ENCODE data around the gene FNDC1. TPM values are rescaled to one million over a fixed set of nuclear protein-coding genes. Genes with fewer than 3 reads are reported as not detected.

Gene FNDC1
- total and polyA plus RNA-seq, 3 donors from 2014 or later = 0.87 to 4.9 (median 1.7) TPM

DNA sequence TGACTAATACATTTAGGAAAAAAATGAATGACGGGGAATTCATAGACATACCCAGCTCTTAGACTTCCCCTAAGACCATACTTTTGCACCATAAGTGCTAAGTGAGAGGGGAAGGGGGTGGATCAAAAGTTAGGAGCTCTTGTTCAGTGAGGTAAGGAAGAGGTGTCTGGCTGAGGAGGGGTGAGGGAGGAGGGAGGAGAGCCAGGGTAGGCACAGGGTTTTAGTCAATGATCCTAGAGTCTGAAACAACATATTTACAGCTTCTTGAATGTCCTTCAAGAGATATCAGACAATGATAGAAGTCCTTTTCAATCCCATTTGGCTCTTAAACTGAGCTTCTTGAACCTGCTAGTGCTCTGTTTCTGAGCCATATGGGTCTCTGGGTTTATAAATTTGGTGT lies 135.4 kb downstream of the FNDC1 start:
- Histone ChIP-seq H3K4me3 (no peak overlapping the region), H3K27me3 (no peaks in the 10 kb centered on the region), H3K9me3 (no peaks in the 10 kb centered on the region), H3K36me3 (ENCODE audit: low read depth, missing control alignments) (no peaks in the 10 kb centered on the region), H3K27ac (no peak overlapping the region), H3K4me1 (no peaks in the 10 kb centered on the region)
- no peak for TF ChIP-seq CTCF (IDR thresholded peaks at IDR 0.05)
- no peak for TF ChIP-seq POLR2A (IDR thresholded peaks at IDR 0.05)
- intact Hi-C loops (cut with DNase I; ENCODE audit: low total_unique reads) = no loop called here
- no peak for DNase-seq
- 93 to 95% methylated on average over 1 of the region's 1 CpG for WGBS, 2 donors

DNA sequence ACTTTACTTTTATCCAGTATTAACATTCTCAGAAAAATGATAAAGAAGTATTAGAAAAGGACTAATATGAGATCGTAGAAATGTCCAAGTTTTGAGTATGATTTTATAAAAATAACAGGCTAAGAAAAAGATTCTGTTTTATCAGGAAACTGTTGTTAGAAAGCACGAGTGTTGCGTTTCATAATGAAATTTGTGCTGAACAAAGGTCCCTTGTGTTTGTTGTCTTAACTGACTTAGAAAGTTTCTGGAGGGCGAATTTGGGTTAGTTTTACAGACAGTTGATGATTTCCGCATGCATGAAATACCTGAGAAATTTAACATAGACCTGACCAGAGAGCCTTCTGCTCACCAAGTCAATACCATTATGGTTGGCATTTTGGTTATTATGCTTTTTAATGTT lies 136.0 kb downstream of the FNDC1 start:
- 47 to 59% methylated on average over 5 of the region's 5 CpGs for WGBS, 2 donors
- TF ChIP-seq POLR2A (IDR thresholded peaks at IDR 0.05) = no peak
- no peak for TF ChIP-seq CTCF (IDR thresholded peaks at IDR 0.05)
- Histone ChIP-seq H3K27ac (no peak overlapping the region), H3K27me3 (no peaks in the 10 kb centered on the region), H3K36me3 (ENCODE audit: low read depth, missing control alignments) (no peaks in the 10 kb centered on the region), H3K4me1 (no peaks in the 10 kb centered on the region), H3K9me3 (no peaks in the 10 kb centered on the region), H3K4me3 (no peak overlapping the region)
- intact Hi-C loops (cut with DNase I; ENCODE audit: low total_unique reads) = no loop called here
- DNase-seq = no peak

GRCh38 chr6:159305804-159306537 lies 136.8 kb downstream of the FNDC1 start:
- H3K4me1 ChIP-seq = no peaks in the 10 kb centered on the region
- 38 to 52% methylated on average over 3 of the region's 3 CpGs for WGBS, 2 donors
- TF ChIP-seq CTCF (IDR thresholded peaks at IDR 0.05) (no peak), POLR2A (IDR thresholded peaks at IDR 0.05) (no peak)
- no peak for DNase-seq
- intact Hi-C loops (cut with DNase I; ENCODE audit: low total_unique reads) = no loop called here
- H3K4me3 ChIP-seq = no peak overlapping the region
- H3K27me3 ChIP-seq = no peaks in the 10 kb centered on the region
- H3K9me3 ChIP-seq = no peaks in the 10 kb centered on the region
- no peak overlapping the region for H3K27ac ChIP-seq
- no peaks in the 10 kb centered on the region for H3K36me3 ChIP-seq (ENCODE audit: low read depth, missing control alignments)

- intact Hi-C loops (cut with DNase I; ENCODE audit: low total_unique reads) = no loop called here
- WGBS, 2 donors = 93 to 100% methylated on average over 2 of the region's 2 CpGs
- Histone ChIP-seq H3K27ac (no peak overlapping the region), H3K9me3 (no peaks in the 10 kb centered on the region), H3K4me3 (no peak overlapping the region), H3K36me3 (ENCODE audit: low read depth, missing control alignments) (no peaks in the 10 kb centered on the region), H3K4me1 (no peaks in the 10 kb centered on the region), H3K27me3 (no peaks in the 10 kb centered on the region)
- no peak for TF ChIP-seq CTCF (IDR thresholded peaks at IDR 0.05)
- TF ChIP-seq POLR2A (IDR thresholded peaks at IDR 0.05) = no peak
- DNase-seq = no peak
Measured at GRCh38 chr6:159307246-159307790, 138.1 kb downstream of the FNDC1 start.

- intact Hi-C loops (cut with DNase I; ENCODE audit: low total_unique reads) = no loop called here
- no peaks in the 10 kb centered on the region for H3K36me3 ChIP-seq (ENCODE audit: low read depth, missing control alignments)
- no peak overlapping the region for H3K4me3 ChIP-seq
- WGBS, 2 donors = 20 to 33% methylated on average over 1 of the region's 1 CpG
- no peaks in the 10 kb centered on the region for H3K27me3 ChIP-seq
- H3K4me1 ChIP-seq = no peaks in the 10 kb centered on the region
- no peak for DNase-seq
- H3K27ac ChIP-seq = no peak overlapping the region
- no peaks in the 10 kb centered on the region for H3K9me3 ChIP-seq
- TF ChIP-seq POLR2A (IDR thresholded peaks at IDR 0.05) (no peak), CTCF (IDR thresholded peaks at IDR 0.05) (no peak)
Measured at GRCh38 chr6:159308198-159308597, 139.0 kb downstream of the FNDC1 start.
